ENCODE data around the gene VAPA. TPM values are rescaled to one million over a fixed set of nuclear protein-coding genes. Genes with fewer than 3 reads are reported as not detected.

Gene VAPA
- total and polyA plus RNA-seq, 10 of the 15 experiments (the other 5 are each of a cell fraction or from before 2014, with no cell fraction given): 70.9 to 252 (median 166) TPM

GRCh38 chr18:9876867-9877654 lies 36.8 kb upstream of the VAPA start:
- WGBS (ENCODE audit: insufficient coverage, insufficient replicate concordance, low lambda C conversion rate, missing lambda C conversion rate): 35% methylated on average over 9 of the region's 9 CpGs
- H4K20me1 ChIP-seq (ENCODE audit: control insufficient read depth, insufficient read depth): no peaks in the 10 kb centered on the region
- RAD21 ChIA-PET (ENCODE audit: unreplicated experiment): no interaction called here
- H3K4me3 ChIP-seq: no peak overlapping the region
- in situ Hi-C loops (cut with MboI) (no loop called here), intact Hi-C loops (cut with micrococcal nuclease; ENCODE audit: unreplicated experiment) (loop anchor here (10.0 kb wide), 1 partner anchor 68 kb away; no protein-coding TSS in a partner anchor)
- H3K27ac ChIP-seq (ENCODE audit: control insufficient read depth, insufficient read depth): no peak overlapping the region
- H3K4me1 ChIP-seq (ENCODE audit: control insufficient read depth, insufficient read depth, low read length): no peaks in the 10 kb centered on the region
- peak overlapping the region; percentile 31; the same call in 1 of the 2 replicates for H3K4me2 ChIP-seq (ENCODE audit: control insufficient read depth, insufficient read depth)
- no peaks in the 10 kb centered on the region for H3K36me3 ChIP-seq (ENCODE audit: control insufficient read depth in 2 of 2, insufficient read depth in 2 of 2, low read length in 1 of 2)
- POLR2A ChIA-PET: interaction anchor here (1.0 kb wide), 1 partner anchor 16 kb away, joined by 3 read pairs; no protein-coding TSS in a partner anchor
- no peak overlapping the region for H3K9ac ChIP-seq (ENCODE audit: control insufficient read depth, insufficient read depth, low read length)
- no peak for FAIRE-seq
- H2AFZ ChIP-seq (ENCODE audit: control insufficient read depth, low read depth, low read length): no peak overlapping the region; the same call in 1 of the 2 replicates
- H3K27me3 ChIP-seq (replicated peaks in 1 of 2; ENCODE audit: control insufficient read depth in 2 of 2, insufficient read depth in 2 of 2, low read length in 1 of 2): no peaks in the 10 kb centered on the region; a peak in 1 of 4 replicates
- DNase-seq (ENCODE audit: low read depth, low spot score): no peak
- SMC1A ChIA-PET (ENCODE audit: uncharacterized antibody, unreplicated experiment): no interaction called here
- CTCF ChIA-PET: no interaction called here
- ATAC-seq: peak; percentile 35; the same call in 2 of the 3 replicates
- H3K9me3 ChIP-seq (replicated peaks; ENCODE audit: control insufficient read depth, insufficient read depth, low read length): no peaks in the 10 kb centered on the region; the same call in 2 of the 3 replicates
- no peaks in the 10 kb centered on the region for H3K79me2 ChIP-seq (ENCODE audit: control insufficient read depth, insufficient read depth, low read length)
- no TSS peak for BruUV-seq (replicated peaks)
- 0 out of 2 replicates have a peak, but pooled peaks have one; percentile 14 for TF ChIP-seq YY1 (IDR thresholded peaks at IDR 0.05; ENCODE audit: low read depth, low read length)
- TF ChIP-seq MTA2 (IDR thresholded peaks at IDR 0.05; ENCODE audit: low read depth): no peak
- no peak for TF ChIP-seq SPI1 (IDR thresholded peaks at IDR 0.05; ENCODE audit: borderline replicate concordance, insufficient read depth, low read depth, low read length)

- ChIA-PET SMC1A (ENCODE audit: uncharacterized antibody, unreplicated experiment) (no interaction called here), RAD21 (ENCODE audit: unreplicated experiment) (no interaction called here), POLR2A (no interaction called here), CTCF (no interaction called here)
- in situ Hi-C loops (cut with MboI) (no loop called here), intact Hi-C loops (cut with micrococcal nuclease; ENCODE audit: unreplicated experiment) (loop anchor here (10.0 kb wide), 1 partner anchor 67 kb away; no protein-coding TSS in a partner anchor)
- FAIRE-seq: no peak
- no peaks in the 10 kb centered on the region; a peak in 1 of 4 replicates for H3K27me3 ChIP-seq (replicated peaks in 1 of 2; ENCODE audit: control insufficient read depth in 2 of 2, insufficient read depth in 2 of 2, low read length in 1 of 2)
- no peak overlapping the region for H3K27ac ChIP-seq (ENCODE audit: control insufficient read depth, insufficient read depth)
- no peaks in the 10 kb centered on the region for H3K79me2 ChIP-seq (ENCODE audit: control insufficient read depth, insufficient read depth, low read length)
- no peak for DNase-seq (ENCODE audit: low read depth, low spot score)
- no peak overlapping the region for H3K9ac ChIP-seq (ENCODE audit: control insufficient read depth, insufficient read depth, low read length)
- H3K36me3 ChIP-seq (ENCODE audit: control insufficient read depth in 2 of 2, insufficient read depth in 2 of 2, low read length in 1 of 2): no peaks in the 10 kb centered on the region
- ATAC-seq: no peak
- no peaks in the 10 kb centered on the region; the same call in 2 of the 3 replicates for H3K9me3 ChIP-seq (replicated peaks; ENCODE audit: control insufficient read depth, insufficient read depth, low read length)
- H2AFZ ChIP-seq (ENCODE audit: control insufficient read depth, low read depth, low read length): no peak overlapping the region
- no peaks in the 10 kb centered on the region for H3K4me1 ChIP-seq (ENCODE audit: control insufficient read depth, insufficient read depth, low read length)
- TF ChIP-seq RUNX3 (IDR thresholded peaks at IDR 0.05; ENCODE audit: low read length): no peak
- no peak for TF ChIP-seq CREB1 (IDR thresholded peaks at IDR 0.05; ENCODE audit: low read depth)
- TF ChIP-seq ZNF274 (IDR thresholded peaks at IDR 0.05; ENCODE audit: insufficient read depth, insufficient read length): no peak
- H3K4me3 ChIP-seq: no peak overlapping the region
- no TSS peak for BruUV-seq (replicated peaks)
- no peaks in the 10 kb centered on the region for H4K20me1 ChIP-seq (ENCODE audit: control insufficient read depth, insufficient read depth)
- no peak overlapping the region for H3K4me2 ChIP-seq (ENCODE audit: control insufficient read depth, insufficient read depth)
Measured at GRCh38 chr18:9877655-9878014, 36.2 kb upstream of the VAPA start.

Data from GM12878 (cell line).